T-helper 2 cell treated with Interferon-gamma antibody and Interleukin-4, amounts not matched to agents 100 ng/mL and 5 ng/mL, for 36 hours (primary cell): ENCODE measurements around the gene TKFC. TPM values are rescaled to one million over a fixed set of nuclear protein-coding genes. Genes with fewer than 3 reads are reported as not detected.

ENCODE experiments used
- intact Hi-C: fragments of 100-400 bp; cut with micrococcal nuclease; formaldehyde crosslinking; loops from one replicate; pipeline ENCODE4 v1.15.1; 2023
- total RNA-seq: library from RNA; stranded (reverse); gene quantifications from 2 replicates; pipeline ENCODE4 v1.2.3, GENCODE V29; 2022

Gene TKFC
- 42.6 and 44.4 TPM in 2 replicates for total RNA-seq

DNA sequence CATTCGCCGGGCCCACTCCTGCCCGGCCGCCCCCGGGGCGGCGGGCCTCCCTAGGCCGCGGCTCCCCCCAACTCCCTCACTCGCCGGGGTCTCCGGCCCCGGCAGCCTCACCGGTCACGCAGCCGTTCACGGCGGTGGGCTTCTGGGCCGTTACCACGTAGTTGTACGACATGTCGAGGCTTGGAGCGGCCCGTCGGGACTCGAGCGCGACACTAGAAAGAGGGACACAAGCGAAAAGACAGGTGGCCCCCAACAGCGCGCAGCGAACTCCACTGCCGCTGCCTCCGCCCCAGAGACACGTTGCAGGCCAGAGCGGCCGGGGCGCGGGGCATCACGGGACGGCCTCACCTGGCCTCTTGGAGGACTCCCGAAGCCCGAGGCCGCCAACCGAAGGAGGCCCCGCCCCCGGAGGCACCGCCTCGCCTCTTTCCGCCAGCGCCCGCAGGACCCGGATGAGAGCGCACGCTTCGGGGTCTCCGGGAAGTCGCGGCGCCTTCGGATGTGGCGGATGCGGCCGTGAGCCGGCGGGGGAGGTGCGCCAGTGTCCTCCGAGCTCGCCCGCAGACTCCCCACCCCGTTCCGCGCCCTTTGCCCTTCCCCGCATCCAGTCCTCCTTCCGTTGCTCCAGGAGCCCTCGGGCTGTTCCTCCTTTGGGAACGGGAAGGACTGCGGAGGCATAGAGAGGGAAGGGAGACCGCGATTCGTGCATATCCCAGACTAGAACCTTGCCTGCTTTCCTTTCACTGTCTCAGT lies at the start of gene TKFC, which contains the start of gene DDB1:
TSS of gene TKFC (plus strand) at position 432 of the 753 bp plus-strand sequence. CDS start 1,501 bp downstream, outside the sequence.
TSS of gene DDB1 (minus strand) at position 309 of the 753 bp plus-strand sequence. CDS start at position 172, 137 bp downstream.
- intact Hi-C loops, result loop anchor here (1.0 to 2.0 kb wide), 4 partner anchors 96 to 426 kb away; partner anchors contain the start of genes CPSF7, PRPF19, TMEM109 and VPS37C

DNA sequence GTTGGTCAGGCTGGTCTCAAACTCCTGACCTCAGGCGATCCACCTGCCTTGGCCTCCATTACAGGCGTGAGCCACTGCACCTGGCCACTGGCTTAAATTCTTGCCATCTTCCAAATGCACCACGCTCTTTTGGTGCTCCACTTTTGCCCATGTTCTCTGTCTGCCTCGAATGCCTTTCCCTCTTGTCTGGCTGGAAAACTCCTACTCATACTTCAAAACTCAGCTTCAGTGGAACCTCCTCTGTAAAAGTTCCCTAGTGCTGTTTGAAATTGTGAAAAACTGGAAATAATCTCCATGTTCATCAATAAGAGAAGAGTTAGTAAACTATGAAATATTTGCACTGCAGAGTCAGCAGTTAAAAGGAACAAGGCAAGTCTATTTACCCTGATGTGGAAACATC lies 49.4 kb upstream of the TKFC start:
- intact Hi-C loops, result no loop called here

GRCh38 chr11:61287338-61287977 lies 45.6 kb upstream of the TKFC start:
- intact Hi-C loops, result no loop called here

DNA sequence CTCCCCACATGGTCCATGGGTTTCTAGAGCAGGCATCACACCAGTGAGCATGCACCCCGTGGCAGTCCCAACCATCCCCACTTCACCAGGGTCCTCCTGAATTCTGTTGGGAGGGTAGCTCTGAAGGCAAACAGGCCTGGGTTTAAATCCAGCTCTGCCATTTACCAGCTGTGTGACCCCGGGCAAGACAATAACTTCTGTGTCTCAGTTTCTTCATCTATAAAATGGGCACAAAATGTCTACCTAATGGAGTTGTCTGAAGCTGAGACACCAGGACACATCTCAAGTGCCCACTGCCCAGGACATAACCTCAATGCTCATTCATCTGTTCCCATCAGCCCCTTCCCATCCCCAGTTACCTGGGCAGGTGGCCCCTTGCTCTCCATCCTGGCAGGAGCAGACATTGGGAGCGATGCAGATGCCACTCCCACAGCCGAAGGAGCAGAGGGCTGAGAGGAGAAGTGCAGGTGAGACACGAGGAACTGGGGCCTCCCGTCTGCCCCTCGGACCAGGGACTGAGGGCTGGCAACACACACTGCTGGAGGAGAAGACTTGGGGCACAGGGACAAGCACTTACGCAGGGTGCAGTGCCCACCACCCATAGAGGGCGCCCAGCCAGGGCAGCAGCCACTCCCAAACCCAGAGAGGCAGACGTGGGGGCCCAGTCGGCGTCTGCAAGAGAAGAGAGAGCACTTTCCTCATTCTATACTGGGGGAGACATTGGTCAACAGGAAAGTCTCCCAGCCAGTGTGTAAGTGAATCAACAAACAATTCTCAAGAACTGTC lies 41.9 kb upstream of the TKFC start:
- intact Hi-C loops, result no loop called here

- intact Hi-C loops, result no loop called here
These were observed 40.7 kb upstream of the TKFC start for GRCh38 chr11:61292356-61292755.

DNA sequence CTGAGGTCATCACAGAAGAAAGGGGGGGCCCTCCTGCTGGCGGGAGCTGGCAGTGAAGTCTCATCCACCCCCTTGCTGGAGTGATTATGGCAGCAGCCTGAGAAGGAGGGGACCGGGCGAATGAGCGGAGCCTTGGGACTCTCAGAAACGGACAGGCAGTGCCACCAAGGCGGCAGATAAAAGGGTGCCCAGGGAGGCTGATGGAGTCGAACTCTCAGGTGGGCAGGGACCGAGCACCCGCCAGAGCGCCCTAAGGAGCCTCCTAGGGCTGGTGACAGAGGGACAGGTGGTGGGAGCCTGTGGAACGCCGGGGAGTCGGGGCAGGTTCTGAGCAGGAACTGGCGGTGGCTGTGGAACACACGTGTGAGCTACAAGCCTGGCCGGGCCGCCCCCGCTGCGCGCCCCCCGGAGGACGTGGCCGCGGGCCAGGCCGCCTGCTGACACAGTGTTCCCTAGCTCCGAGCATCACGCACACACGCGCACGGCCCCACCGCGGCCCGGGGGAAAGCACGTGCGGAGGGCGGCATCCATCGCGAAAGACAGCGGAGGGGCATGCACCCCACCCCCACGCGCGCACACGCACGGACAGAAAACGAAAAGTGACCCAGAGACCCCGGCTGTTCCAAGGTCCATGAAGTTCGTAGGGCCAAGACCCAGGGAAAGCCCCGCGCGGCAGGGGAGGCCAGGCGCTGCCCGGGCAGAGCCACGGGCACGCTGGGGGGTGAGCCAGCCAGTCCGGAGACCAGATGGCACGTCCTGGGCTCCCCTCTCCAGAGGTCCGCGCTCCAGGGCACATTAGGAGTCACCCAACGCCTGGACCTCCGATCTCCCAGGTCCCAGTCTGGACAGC lies 38.9 kb upstream of the TKFC start:
- intact Hi-C loops, result loop anchor here (1.0 kb wide), 1 partner anchor 40 kb away; no protein-coding TSS in a partner anchor

DNA sequence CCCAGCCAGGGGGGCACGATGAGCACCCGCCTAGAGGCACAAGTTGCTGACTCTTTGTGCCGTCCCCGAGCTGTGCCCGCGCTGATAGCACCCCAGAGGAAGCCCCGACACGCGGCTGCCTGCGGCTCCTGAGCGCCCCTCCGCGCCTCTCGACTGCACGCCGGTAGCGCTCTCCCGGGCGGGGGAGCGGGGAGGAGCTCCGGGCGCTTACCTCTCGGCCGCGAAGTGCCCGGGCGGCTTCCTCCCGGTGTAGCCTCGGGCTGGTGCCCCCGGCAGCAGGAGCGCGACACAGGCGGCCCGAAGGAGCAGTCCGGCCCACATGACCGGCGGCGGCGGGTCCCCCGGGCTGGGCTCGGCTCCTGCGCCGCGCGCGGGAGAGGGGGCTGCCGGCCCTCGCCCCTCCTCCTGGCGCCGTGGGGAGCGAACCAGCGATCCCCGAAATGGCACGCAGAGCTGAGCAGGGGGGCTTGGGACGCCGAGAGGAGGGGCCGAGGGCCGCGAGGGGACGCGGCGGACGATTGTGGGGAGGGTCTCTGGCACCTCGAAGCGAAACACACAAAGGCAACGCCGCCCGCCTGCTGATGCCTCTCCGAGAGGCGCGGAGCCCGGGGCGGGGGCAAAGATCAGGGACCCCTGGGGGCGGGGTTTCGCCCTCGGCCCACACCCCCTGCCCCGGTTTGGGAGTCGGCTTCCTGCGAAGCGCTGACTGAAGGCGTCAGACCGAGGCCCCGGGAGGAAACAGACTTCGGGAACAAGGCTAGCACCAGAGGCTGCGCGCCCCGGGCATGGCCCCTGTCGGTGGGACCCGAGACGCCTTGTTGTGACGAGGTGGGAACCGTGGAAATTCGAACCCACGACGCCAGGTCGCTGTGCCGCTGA lies 38.1 kb upstream of the TKFC start, which contains the start of gene VWCE:
TSS of gene VWCE (minus strand) at position 600 of the 879 bp plus-strand sequence. CDS start at position 321, 279 bp downstream.
- intact Hi-C loops, result loop anchor here (1.0 kb wide), 1 partner anchor 41 kb away; no protein-coding TSS in a partner anchor

GRCh38 chr11:61295596-61295926 lies 37.5 kb upstream of the TKFC start:
- intact Hi-C loops, result no loop called here

GRCh38 chr11:61297341-61297740 lies 35.7 kb upstream of the TKFC start:
- intact Hi-C loops, result no loop called here

- intact Hi-C loops, result no loop called here
These were observed 35.3 kb upstream of the TKFC start for GRCh38 chr11:61297746-61298145.

GRCh38 chr11:61298663-61299244 lies 34.3 kb upstream of the TKFC start:
- intact Hi-C loops, result no loop called here

DNA sequence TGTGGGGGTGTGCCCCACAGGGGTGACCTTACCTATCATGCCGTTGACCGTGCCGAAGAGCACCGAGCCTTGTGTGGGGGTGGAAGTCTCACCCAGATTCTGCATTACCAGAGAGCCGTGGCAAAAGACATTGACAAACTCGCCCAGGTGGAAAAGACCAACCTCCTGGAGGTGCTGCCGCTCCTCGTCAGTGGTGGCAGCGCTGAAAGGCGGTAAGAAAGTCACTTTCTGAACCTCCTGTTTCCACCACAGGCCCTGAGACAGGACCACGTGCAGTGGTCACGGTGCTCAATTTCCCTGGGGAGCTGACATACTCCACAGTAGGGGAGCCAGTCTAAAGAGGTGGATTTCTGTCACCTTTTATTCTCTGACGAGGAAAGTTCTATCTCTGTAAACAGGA lies 30.5 kb upstream of the TKFC start:
- intact Hi-C loops, result no loop called here

DNA sequence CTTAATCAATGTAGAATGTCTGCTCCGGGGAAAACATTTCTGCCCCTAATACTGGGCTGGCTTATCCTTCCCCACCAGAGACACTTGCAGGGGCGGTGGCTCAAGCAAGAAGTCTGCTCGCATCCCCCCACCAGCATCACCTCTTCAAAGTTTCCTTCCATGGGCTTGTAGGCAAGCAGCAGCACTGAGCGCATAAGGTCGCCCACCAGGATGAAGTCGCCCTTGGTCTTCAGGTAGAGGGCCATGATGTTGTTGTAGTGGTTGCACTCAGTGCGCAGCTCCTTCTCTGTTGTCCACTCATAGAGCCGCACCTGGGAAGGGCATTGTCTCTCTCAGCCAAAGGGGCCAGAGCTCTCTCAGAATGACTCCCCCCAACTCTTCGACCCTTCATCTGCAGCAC lies 29.3 kb upstream of the TKFC start:
- intact Hi-C loops, result no loop called here

DNA sequence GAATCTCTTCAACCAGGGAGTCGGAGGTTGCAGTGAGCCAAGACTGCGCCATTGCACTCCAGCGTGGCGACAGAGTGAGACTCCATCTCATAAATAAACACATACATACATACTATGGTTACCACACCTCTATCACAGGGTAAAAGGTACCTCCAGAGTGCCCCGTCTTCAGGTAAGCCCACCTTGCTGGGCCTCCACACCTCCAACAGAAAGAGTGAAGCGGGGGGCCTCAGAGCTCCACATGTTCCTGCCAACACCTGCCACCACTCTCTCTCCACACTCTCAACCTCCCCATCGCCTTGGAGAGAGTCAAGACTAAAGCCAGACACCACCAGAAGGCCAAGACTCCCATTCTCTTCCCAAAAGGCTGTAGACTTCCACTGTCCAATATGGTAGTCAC lies 27.6 kb upstream of the TKFC start:
- intact Hi-C loops, result no loop called here

- intact Hi-C loops, result no loop called here
These were observed 26.8 kb upstream of the TKFC start for GRCh38 chr11:61306221-61306620.

- intact Hi-C loops, result no loop called here
These were observed 25.7 kb upstream of the TKFC start for GRCh38 chr11:61307354-61307753.

DNA sequence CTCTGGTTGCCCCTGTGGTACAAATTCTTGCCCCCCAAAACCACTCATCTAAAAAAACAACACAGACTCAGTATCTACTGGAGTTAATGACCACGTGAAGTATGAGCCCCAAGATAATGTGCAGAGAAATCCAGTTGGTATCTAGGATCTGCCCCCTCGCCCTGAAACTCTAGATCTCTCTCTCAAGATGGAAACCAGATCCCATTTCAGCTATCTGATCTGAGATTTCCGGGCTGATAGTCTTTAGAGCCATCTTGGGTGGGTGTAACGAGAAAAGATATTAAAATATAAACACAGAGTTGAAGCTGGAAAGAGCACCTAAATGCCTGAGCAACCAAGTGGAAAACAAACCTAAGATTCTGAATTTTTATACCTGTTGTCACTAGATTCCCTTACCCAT lies 23.9 kb upstream of the TKFC start:
- intact Hi-C loops, result no loop called here

DNA sequence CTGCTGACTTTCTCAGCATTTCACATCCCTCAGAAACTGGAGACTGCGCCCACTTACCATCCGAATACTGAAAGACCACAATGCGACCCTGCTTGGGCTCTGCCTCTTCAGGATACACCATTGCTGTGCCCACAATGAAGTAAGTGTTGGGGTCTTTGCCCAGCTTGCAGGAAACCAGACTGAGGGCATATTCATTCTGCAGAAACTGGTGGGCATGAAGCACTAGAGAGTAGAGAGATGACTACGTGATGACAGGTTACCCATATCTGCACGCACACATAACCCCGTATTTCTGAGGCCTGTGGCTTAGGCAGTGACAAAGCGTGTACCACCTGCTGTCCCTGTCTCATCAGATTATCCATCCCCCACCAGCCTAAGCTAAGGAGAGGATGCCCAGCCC lies 23.3 kb upstream of the TKFC start:
- intact Hi-C loops, result no loop called here

- intact Hi-C loops, result no loop called here
These were observed 22.3 kb upstream of the TKFC start for GRCh38 chr11:61310749-61311148.
